SK-MEL-5 (cell line): ENCODE data around the gene OR51I1. TPM values are rescaled to one million over a fixed set of nuclear protein-coding genes. Genes with fewer than 3 reads are reported as not detected.

ENCODE experiments used
- DNase-seq: peaks from one replicate; pipeline ENCODE4 v3.0.0-alpha.2; 2016; ENCODE audit warnings: low read depth, low spot score
- in situ Hi-C: cut with HindIII; loops from 2 replicates; pipeline ENCODE4 v1.10.0; 2016; ENCODE audit warnings: low sequenced_read_pairs, high pct_unique_total_duplicates, low pct_unique_long_range_greater_than_20kb
- polyA plus RNA-seq, 2 experiments: library from polyadenylated mRNA; depleted of rRNA; stranded (reverse); fragments of >200 nt; gene quantifications; 2 replicates each; pipeline ENCODE4 v1.2.3, GENCODE V29; 2015
- total RNA-seq: library from RNA; depleted of rRNA; stranded (reverse); fragments of >200 nt; shearing (Covaris generic); gene quantifications from 2 replicates; pipeline ENCODE4 v1.2.3, GENCODE V29; 2014; rRNA removed

The OR51I1 gene, protein sequence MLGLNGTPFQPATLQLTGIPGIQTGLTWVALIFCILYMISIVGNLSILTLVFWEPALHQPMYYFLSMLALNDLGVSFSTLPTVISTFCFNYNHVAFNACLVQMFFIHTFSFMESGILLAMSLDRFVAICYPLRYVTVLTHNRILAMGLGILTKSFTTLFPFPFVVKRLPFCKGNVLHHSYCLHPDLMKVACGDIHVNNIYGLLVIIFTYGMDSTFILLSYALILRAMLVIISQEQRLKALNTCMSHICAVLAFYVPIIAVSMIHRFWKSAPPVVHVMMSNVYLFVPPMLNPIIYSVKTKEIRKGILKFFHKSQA
- total RNA-seq: 0.63 TPM in 1 of 2 replicates, not detected in the other
- not detected in 2 replicates for polyA plus RNA-seq (2015; cell fraction: cytosol; rRNA removed)
- 6.8 and 9.1 TPM in 2 replicates for polyA plus RNA-seq (2015; cell fraction: nucleus; rRNA removed)

DNA sequence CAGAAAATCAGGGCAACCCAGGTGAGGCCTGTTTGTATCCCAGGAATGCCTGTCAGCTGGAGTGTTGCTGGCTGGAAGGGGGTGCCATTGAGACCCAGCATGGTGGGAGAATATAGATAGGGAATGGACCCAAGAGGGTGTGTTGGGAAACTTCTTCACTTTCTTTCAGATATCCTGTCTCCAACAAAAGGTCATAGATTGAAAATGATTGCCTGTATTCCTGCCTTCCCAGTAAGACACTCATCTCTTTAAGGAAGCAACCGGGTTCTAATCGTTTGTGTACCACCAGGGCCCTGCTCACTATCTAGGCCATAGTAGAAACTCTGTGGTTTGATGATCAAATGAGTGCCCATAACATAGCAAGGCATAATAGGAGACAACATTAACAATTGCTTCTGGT, at the start of gene OR51I1:
Gene OR51I1 (minus strand): TSS at position 101 of the 400 bp plus-strand sequence. CDS start 0 bp downstream, at position 101.
- in situ Hi-C loops: no loop called here
- no peak for DNase-seq

GRCh38 chr11:5489576-5490357, 48.5 kb upstream of the OR51I1 start:
- DNase-seq: no peak
- in situ Hi-C loops: no loop called here

GRCh38 chr11:5488798-5489399, 47.6 kb upstream of the OR51I1 start:
- no peak for DNase-seq
- in situ Hi-C loops: no loop called here

DNA sequence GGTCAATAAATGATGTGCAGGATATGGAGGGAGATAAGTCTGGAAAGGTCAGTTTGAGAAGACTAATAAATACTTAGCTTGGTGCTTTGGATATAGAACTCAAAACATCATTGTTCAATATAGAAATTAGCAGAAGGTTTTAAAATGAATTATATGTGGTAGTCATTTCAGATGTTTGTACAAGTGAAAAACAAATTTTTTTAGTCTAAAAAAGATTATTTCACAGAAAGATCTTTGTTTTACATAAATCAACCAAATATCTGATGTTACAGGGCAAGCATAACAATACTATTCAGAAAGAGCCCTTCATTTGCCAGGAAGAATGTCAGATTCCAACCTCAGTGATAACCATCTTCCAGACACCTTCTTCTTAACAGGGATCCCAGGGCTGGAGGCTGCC, 47.1 kb upstream of the OR51I1 start, which contains the start of gene OR52D1:
Gene OR52D1 (plus strand): TSS at position 301 of the 400 bp plus-strand sequence. CDS start 22 bp downstream, at position 323.
- in situ Hi-C loops: no loop called here
- DNase-seq: no peak

DNA sequence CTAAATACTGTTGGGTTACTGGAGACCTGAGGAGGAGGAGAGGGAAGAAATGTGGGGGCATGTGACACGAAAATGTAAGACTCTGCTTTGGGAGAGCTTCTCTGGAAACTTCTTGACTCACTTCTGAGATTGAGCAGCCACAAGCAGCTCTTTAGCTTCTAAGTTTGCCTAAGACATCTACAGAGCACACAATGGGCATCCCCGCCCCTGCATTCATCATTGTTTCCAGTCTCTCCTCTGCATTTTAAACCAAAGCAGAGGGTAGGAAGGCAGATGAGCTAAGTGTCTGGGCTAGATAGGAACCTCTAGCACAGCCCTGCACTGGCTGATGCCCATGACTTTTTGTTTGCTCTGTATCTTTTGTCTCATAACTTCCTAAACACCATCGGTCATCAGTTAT, 45.1 kb upstream of the OR51I1 start:
- DNase-seq: no peak
- in situ Hi-C loops: no loop called here

GRCh38 chr11:5486003-5486402, 44.7 kb upstream of the OR51I1 start:
- no peak for DNase-seq
- in situ Hi-C loops: no loop called here

DNA sequence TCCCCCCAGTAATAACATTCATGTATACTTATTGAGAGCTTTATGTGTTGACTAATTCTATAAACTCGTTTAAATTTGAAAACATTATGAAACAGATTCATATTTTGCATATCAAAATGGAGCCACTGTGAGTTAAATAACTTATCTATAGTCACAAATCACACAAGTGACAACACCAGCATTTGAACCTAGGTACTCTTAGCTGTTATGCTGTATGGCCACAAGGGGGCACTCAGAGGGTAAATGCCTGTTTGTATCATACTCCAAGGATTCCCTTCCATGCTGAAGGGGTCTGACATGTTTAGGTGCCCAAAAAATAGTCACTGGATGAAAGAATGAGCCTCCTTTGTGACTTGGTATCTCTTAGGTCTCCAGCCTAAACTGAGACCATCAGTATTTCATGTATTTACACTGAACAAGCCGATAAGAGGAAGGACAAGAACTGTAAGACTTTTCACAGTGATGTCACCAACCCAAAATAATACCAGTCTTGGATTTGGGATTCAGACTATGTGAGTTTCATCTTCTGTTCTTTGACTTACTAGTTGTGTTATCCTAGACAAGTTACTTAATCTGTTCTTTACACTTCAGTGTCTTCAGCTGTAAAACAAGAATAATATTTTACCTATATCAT, 35.0 kb upstream of the OR51I1 start:
- peak; percentile 74 for DNase-seq
- in situ Hi-C loops: no loop called here

GRCh38 chr11:5473921-5474320, 32.6 kb upstream of the OR51I1 start:
- no peak for DNase-seq
- in situ Hi-C loops: no loop called here

- DNase-seq: no peak
- in situ Hi-C loops: no loop called here
Measured at GRCh38 chr11:5467527-5467926, 26.2 kb upstream of the OR51I1 start.

DNA sequence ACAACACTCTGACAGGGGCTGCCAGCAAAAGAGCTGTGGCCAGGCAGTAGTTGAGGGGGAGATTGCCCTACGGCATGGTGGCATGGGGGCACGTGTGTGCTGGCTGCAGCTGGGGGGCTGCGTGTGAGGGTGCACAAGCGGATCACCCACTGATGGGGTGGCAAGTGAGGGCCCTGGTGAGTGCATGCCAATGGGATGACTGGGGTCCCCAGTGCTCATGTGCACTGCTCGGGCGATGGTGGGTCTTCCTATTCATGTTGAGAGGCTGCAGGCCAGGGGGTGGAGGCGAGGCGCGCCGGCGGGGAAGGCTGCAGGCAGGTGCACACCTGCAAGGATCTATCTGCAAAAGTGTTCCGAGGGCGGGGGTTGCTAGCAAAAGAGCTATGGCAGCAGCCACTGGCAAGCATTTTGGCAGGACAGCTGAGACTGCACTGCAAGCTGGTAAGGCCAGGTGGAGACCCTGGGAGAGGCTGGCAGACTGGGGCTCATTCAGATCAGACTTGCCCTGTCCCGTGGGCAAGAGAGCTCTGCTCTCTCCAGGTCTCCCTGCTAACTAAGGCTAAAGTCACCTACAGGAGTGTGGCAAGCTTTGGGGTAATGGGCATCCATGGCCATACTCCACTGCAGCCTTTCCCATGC, 19.8 kb upstream of the OR51I1 start:
- DNase-seq: no peak
- in situ Hi-C loops: no loop called here

DNA sequence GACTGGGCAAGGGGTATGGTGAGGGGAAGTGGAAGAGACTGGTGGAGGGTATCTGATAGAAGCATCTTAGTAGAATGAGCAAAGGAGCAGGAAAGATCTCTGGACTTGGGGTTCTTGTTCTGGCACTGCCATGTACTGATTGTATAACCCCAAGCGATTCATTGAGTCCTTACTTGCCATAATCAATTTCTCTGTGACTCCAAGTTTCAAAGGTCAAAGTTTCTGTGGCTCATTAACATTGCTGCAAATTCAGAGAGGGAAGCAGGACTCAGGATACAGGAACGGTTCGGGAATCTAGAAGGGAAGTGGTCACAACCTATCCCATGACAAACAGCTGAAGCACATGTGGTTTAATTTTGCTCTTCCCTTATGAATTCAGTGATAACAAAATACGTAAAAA, 8.1 kb upstream of the OR51I1 start:
- in situ Hi-C loops: no loop called here
- DNase-seq: peak; percentile 11

DNA sequence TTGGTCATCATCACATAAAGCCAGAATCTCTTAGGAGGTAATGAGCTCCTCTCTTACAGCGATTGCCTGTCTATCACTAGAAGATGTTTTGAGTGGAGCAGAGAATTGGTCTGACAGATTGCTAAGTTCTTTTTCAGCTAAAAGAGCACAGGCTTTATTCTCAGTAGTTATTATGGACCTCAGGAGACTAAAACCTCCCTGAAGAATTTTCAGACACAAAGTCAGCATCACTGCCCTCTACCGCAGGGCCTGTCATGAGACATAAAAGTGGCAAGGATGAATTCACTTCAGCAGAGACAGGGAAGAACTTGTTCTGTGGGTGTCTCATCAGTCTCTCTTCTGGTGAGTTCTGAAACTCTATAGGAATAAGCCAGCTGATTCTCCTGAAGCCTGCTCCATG, 7.7 kb upstream of the OR51I1 start, which contains the start of gene OR51I2:
Gene OR51I2 (plus strand): TSS at position 301 of the 400 bp plus-strand sequence. CDS start 4,166 bp downstream, outside the sequence.
- in situ Hi-C loops: no loop called here
- peak; percentile 32 for DNase-seq

DNA sequence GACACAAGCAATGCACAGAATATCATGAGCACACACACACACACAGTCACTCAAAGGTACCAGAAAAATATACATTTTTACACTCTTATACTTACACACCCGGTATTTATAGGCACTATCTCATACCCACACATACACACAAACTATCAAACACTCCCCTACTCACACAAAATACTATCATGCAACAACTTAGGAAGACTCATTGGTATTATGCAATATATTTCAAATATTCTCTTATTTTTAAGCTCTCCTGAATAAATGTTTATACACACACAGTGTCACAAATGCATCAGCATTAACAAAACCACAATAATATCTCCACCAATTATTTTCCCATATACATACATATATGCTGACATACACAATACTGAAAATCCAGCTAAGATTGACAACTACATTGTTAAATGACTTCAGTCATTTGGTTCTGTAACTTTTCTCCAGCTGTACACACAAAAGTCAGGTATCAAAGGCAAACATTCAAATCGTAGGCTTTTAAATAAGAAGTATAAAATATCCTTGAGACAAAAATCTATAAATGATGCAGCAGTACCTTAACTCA, 2.6 kb upstream of the OR51I1 start:
- no peak for DNase-seq
- in situ Hi-C loops: no loop called here

GRCh38 chr11:5423131-5423530, 18.2 kb downstream of the OR51I1 start:
- DNase-seq: no peak
- in situ Hi-C loops: no loop called here

DNA sequence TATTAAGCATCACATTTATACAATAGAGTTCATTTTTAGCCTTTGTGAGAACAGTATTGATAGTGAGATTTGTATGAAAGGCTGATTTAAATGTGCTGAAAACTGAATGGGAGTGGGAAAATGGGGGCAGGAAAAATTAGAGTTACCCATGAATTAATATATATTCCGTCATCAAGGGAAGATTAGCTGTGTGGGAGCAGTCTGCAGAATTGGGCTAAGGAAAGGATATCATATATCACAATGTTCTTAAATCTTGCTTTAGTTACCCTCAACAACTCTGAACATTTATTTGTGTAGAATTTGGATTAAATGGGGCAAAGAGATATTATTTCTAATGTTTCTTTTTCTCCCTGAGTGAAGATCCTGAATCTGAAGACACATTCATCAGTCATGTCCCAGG, 19.5 kb downstream of the OR51I1 start, which contains the start of gene OR51Q1:
Gene OR51Q1 (plus strand): TSS at position 301 of the 400 bp plus-strand sequence. CDS start 90 bp downstream, at position 391.
- no peak for DNase-seq
- in situ Hi-C loops: no loop called here

- no peak for DNase-seq
Measured at GRCh38 chr11:5420993-5421392, 20.3 kb downstream of the OR51I1 start.

GRCh38 chr11:5405173-5405572, 36.1 kb downstream of the OR51I1 start:
- DNase-seq: no peak
- in situ Hi-C loops: no loop called here

More at GRCh38 chr11:5420993-5421392, 20.3 kb downstream of the OR51I1 start:
- in situ Hi-C loops: no loop called here
